Activated CD4-positive, alpha-beta T cell treated with anti-CD3 and anti-CD28 coated beads for 4 hours (primary cell): Measurements from ENCODE around the gene VASP.

ENCODE experiments used
- DNase-seq, 2 donors: peaks; one replicate each; pipeline ENCODE4 v3.0.0-alpha.2; 2020

Gene VASP

GRCh38 chr19:45560038-45560437 is 52.8 kb downstream of the VASP start:
- DNase-seq: no peak

GRCh38 chr19:45560686-45561085 is 53.4 kb downstream of the VASP start:
- no peak for DNase-seq

GRCh38 chr19:45564131-45564780 is 57.0 kb downstream of the VASP start:
- DNase-seq: no peak

DNA sequence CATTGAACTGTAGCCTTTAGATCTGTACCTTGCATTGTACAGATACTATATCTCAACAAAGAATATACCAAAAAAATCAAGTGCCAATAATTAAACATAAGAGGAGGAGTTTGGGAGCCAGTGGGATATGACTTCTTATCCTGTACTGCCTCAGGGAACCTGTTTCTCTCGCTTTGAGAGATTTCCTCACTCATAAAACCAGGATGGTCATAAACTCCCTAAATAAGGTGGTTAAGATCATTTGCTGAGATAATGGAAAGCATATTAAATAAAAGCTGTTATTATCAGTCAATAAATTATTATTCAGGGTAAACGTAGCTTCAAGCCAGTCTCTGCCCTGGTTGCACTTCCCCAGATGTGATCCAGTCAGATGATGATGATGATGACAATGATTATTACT is 60.3 kb downstream of the VASP start:
- no peak for DNase-seq

DNA sequence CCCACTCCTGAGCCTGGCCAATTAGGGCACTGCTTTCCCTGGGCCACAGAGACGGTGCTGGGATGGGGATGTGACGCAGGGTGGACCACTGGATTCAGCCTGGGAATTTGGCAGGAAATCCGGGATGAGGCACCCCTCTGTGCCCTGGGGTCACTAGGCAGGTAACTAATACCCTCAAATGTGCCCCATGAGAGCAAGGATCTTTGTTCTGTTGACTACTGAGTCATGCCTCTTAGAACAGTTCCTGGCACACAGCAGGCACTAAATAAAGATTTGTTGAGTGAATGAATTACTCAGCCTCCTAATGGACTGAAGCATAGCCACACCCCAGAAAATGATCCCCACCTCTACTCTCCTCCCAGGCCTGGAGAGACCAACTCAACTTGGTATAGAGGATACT is 61.5 kb downstream of the VASP start:
- DNase-seq: no peak

DNA sequence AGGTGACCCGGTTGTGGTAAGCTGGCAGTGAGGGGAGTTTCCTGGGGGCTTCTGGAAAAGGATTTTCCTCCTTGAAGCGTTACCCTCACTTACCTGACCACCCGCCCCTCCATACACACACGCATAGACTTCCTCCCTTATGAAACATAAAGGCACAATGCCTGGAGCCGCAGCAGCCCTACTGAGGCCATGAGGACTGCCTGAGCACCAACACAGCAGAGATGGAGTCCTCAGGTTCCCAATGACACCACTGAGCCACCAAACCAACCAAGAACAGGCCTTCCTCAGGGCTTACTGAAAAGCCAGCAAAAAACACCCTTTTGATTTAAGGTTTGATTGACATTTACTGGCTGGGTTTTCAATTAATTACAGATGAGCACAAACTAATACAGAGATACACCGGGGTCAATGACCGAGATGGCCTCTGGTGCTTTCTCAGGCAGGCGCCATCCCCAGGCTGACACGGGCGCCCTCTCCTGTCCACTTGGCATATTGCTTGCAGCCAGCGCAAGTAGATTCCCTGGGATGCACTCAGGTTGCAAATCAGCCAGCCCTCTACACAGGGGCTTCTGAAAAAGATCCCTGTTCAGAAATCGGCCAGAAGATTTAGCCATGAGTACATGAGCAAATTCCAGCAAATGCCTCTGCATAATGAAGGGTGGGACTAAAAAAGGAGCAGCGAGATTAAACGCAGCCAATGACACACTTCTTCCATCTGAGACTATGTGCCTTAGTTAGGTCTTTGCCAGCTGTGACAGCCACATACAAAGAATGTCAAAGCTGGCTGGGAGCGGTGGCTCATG is 62.5 kb downstream of the VASP start:
- peak; percentile 28 to 52 for DNase-seq

GRCh38 chr19:45571457-45572220 is 64.4 kb downstream of the VASP start:
- DNase-seq: no peak

DNA sequence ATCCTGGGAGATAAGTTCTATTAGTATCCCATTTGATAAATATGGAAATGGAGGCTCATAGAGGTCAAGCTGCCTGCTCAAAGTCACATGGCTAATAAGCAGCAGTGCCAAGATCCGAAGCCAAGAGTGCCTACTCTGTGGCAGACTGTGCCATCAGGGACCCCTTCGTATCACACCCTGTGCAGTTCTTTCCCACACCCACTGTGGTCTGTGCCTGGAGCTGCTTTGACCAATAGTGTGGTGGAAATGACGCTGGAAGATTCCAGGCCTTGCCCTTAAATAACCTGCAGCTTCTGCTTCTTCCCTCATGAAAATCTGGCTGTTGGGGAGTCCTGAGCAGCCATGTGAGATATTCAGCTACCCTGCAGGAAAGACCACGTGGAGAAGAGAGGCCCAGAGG is 67.2 kb downstream of the VASP start:
- DNase-seq: no peak

GRCh38 chr19:45575216-45575615 is 67.9 kb downstream of the VASP start:
- no peak for DNase-seq
